GM23338 (cell line): Measurements from ENCODE around the gene CHRM5. TPM values are rescaled to one million over a fixed set of nuclear protein-coding genes. Genes with fewer than 3 reads are reported as not detected.

Experiments
- ATAC-seq: fragments of 200-7000 bp; cut with Tn5 transposase; 3 replicates; pipeline ENCODE4 v1.9.1; 2020
- DNase-seq: peaks from one replicate; pipeline ENCODE4 v3.0.0-alpha.2; 2015; ENCODE audit warnings: low spot score
- H2AFZ ChIP-seq: fragments of 200-600 bp; sonication (generic); 2 replicates; pipeline ENCODE4 v1.8.0; 2016; ENCODE audit warnings: antibody characterized with exemption, mild to moderate bottlenecking, moderate library complexity
- H3F3A ChIP-seq: fragments of 200-600 bp; sonication (generic); replicated peaks from 2 replicates; pipeline ENCODE4 v1.8.0; 2017; ENCODE audit warnings: antibody characterized with exemption, mixed run types, low read depth
- H3K27ac ChIP-seq: fragments of 200-600 bp; sonication (generic); 2 replicates; pipeline ENCODE4 v1.6.1; 2016; ENCODE audit warnings: low read depth
- H3K27me3 ChIP-seq: fragments of 200-600 bp; sonication (generic); 2 replicates; pipeline ENCODE4 v1.8.0; 2016; ENCODE audit warnings: mild to moderate bottlenecking, mixed run types, moderate library complexity; ENCODE audit not compliant: insufficient read depth
- H3K36me3 ChIP-seq: fragments of 200-600 bp; sonication (generic); 2 replicates; pipeline ENCODE4 v1.8.0; 2016; ENCODE audit warnings: mild to moderate bottlenecking; ENCODE audit not compliant: insufficient read depth
- H3K4me1 ChIP-seq: fragments of 200-600 bp; sonication (generic); 2 replicates; pipeline ENCODE4 v1.8.0; 2016; ENCODE audit warnings: mild to moderate bottlenecking, moderate library complexity; ENCODE audit not compliant: insufficient read depth
- H3K4me2 ChIP-seq: fragments of 200-600 bp; sonication (generic); 2 replicates; pipeline ENCODE4 v1.7.1; 2017; ENCODE audit warnings: mixed run types
- H3K4me3 ChIP-seq: fragments of 200-600 bp; sonication (generic); 2 replicates; pipeline ENCODE4 v1.6.1; 2016; ENCODE audit warnings: mixed run types
- H3K79me2 ChIP-seq: fragments of 200-600 bp; sonication (generic); replicated peaks from 2 replicates; pipeline ENCODE4 v1.8.0; 2017; ENCODE audit warnings: mild to moderate bottlenecking; ENCODE audit not compliant: insufficient read depth
- H3K9me2 ChIP-seq: fragments of 200-600 bp; sonication (generic); 2 replicates; pipeline ENCODE4 v1.8.0; 2017; ENCODE audit not compliant: insufficient read depth
- H4K20me1 ChIP-seq: fragments of 200-600 bp; sonication (generic); replicated peaks from 2 replicates; pipeline ENCODE4 v1.8.0; 2017; ENCODE audit warnings: mild to moderate bottlenecking; ENCODE audit not compliant: insufficient read depth
- H3K27ac Mint-ChIP-seq: 2 replicates; pipeline ENCODE4 v1.8.0; 2020; ENCODE audit warnings: inconsistent platforms, mild to moderate bottlenecking, moderate library complexity, mixed read lengths
- H3K27me3 Mint-ChIP-seq: 3 replicates; pipeline ENCODE4 v1.8.0; 2022; ENCODE audit warnings: low read depth, mild to moderate bottlenecking, moderate library complexity, mixed read lengths, inconsistent platforms; ENCODE audit not compliant: insufficient read depth, poor library complexity
- H3K36me3 Mint-ChIP-seq: 3 replicates; pipeline ENCODE4 v1.8.0; 2021; ENCODE audit warnings: low read depth, mild to moderate bottlenecking, inconsistent platforms, moderate library complexity, mixed read lengths
- H3K4me1 Mint-ChIP-seq: 3 replicates; pipeline ENCODE4 v1.8.0; 2020; ENCODE audit warnings: mild to moderate bottlenecking, inconsistent platforms, mixed read lengths
- H3K4me3 Mint-ChIP-seq: 3 replicates; pipeline ENCODE4 v1.8.0; 2021; ENCODE audit warnings: moderate library complexity, mild to moderate bottlenecking, inconsistent platforms, mixed read lengths
- H3K9me3 Mint-ChIP-seq: 3 replicates; pipeline ENCODE4 v1.8.0; 2020; ENCODE audit warnings: moderate library complexity, mild to moderate bottlenecking, inconsistent platforms, mixed read lengths
- CREB1 ChIP-seq: fragments of 250-450 bp; sonication (Bioruptor Pico); IDR thresholded peaks from 2 replicates; pipeline ENCODE4 v1.5.0; 2020; ENCODE audit warnings: low read depth, mild to moderate bottlenecking, moderate library complexity
- CTCF ChIP-seq, 2 experiments: fragments of 200-600 bp in 1 of 2; sonication (generic) in 1 of 2; conservative IDR thresholded peaks; 2 replicates each; pipeline versions ENCODE4 v1.5.1 to v1.6.1; 2016 to 2017; ENCODE audit warnings: antibody characterized with exemption in 2 of 2, low read depth in 2 of 2, mild to moderate bottlenecking in 2 of 2, moderate library complexity in 1 of 2
- ETS1 ChIP-seq: IDR thresholded peaks from 2 replicates; pipeline ENCODE4 v1.6.1; 2016; ENCODE audit warnings: antibody characterized with exemption
- EZH2 ChIP-seq: fragments of 200-600 bp; sonication (generic); IDR thresholded peaks from one replicate; pipeline ENCODE4 v1.8.0; 2017; ENCODE audit warnings: antibody characterized with exemption, mild to moderate bottlenecking, low read depth; ENCODE audit not compliant: unreplicated experiment
- EZH2phosphoT487 ChIP-seq: fragments of 200-600 bp; sonication (generic); IDR thresholded peaks from one replicate; pipeline ENCODE4 v1.8.1; 2018; ENCODE audit warnings: antibody characterized with exemption; ENCODE audit not compliant: unreplicated experiment
- JUNB ChIP-seq: IDR thresholded peaks from one replicate; pipeline ENCODE4 v1.6.1; 2016; ENCODE audit warnings: antibody characterized with exemption; ENCODE audit not compliant: unreplicated experiment
- NANOG ChIP-seq: IDR thresholded peaks from 2 replicates; pipeline ENCODE4 v1.6.1; 2016; ENCODE audit warnings: antibody characterized with exemption, borderline replicate concordance
- POLR2AphosphoS5 ChIP-seq: IDR thresholded peaks from 2 replicates; pipeline ENCODE4 v1.6.1; 2016; ENCODE audit warnings: antibody characterized with exemption, low read depth
- REST ChIP-seq: IDR thresholded peaks from one replicate; pipeline ENCODE4 v1.6.1; 2018; ENCODE audit warnings: antibody characterized with exemption; ENCODE audit not compliant: unreplicated experiment
- STAT1 ChIP-seq: IDR thresholded peaks from one replicate; pipeline ENCODE4 v1.6.1; 2016; ENCODE audit warnings: antibody characterized with exemption; ENCODE audit not compliant: unreplicated experiment
- ZNF114 ChIP-seq: fragments of 250-450 bp; sonication (Bioruptor Pico); IDR thresholded peaks from 2 replicates; pipeline ENCODE4 v1.5.0; 2020; ENCODE audit warnings: mild to moderate bottlenecking, moderate library complexity
- ZNF331 ChIP-seq: fragments of 250-450 bp; sonication (Bioruptor Pico); IDR thresholded peaks from 2 replicates; pipeline ENCODE4 v1.5.0; 2020; ENCODE audit warnings: low read depth, mild to moderate bottlenecking, moderate library complexity
- ZNF462 ChIP-seq: fragments of 250-450 bp; sonication (Bioruptor Pico); IDR thresholded peaks from 2 replicates; pipeline ENCODE4 v1.5.0; 2020; ENCODE audit warnings: mild to moderate bottlenecking, moderate library complexity
- polyA plus RNA-seq: library from polyadenylated mRNA; unstranded; fragments of >200 nt; fragmentation: Nextera tagmentation; extraction: Ambion mirVana; gene quantifications from 2 replicates; pipeline ENCODE4 v1.2.1, GENCODE V29; 2016
- total RNA-seq: library from RNA; depleted of rRNA; stranded (reverse); fragments of >200 nt; shearing (Covaris generic); gene quantifications from 2 replicates; pipeline ENCODE4 v1.2.3, GENCODE V29; 2014

Gene CHRM5
- total and polyA plus RNA-seq, 2 experiments from 2014 or later: not detected

GRCh38 chr15:33941279-33942063 lies 26.8 kb upstream of the CHRM5 start:
- H3K4me3 ChIP-seq: no peak overlapping the region
- H3K79me2 ChIP-seq: no peaks in the 10 kb centered on the region
- no peak overlapping the region for H2AFZ ChIP-seq
- ATAC-seq (no peak), DNase-seq (no peak)
- H3K27ac ChIP-seq: no peak overlapping the region
- no peak overlapping the region for H3K27ac Mint-ChIP-seq
- no peak overlapping the region for H3K4me2 ChIP-seq
- H3F3A ChIP-seq: no peaks in the 10 kb centered on the region
- H3K9me2 ChIP-seq: no peaks in the 10 kb centered on the region
- H3K36me3 Mint-ChIP-seq: 0 out of 3 replicates have a peak, but pooled peaks cover 2% of the 10 kb centered on the region
- no peak for TF ChIP-seq STAT1
- TF ChIP-seq CTCF (conservative IDR thresholded peaks at IDR 0.05; ENCODE audit: low read depth in 2 of 2): no peak
- TF ChIP-seq ZNF331 (CRISPR knock-in tag): no peak
- TF ChIP-seq ETS1: no peak
- TF ChIP-seq POLR2AphosphoS5: no peak
- TF ChIP-seq JUNB: no peak
- no peak for TF ChIP-seq ZNF462 (CRISPR knock-in tag)
- TF ChIP-seq NANOG: no peak
- TF ChIP-seq ZNF114 (CRISPR knock-in tag): no peak
- no peak for TF ChIP-seq REST
- no peak for TF ChIP-seq EZH2phosphoT487
- no peak for TF ChIP-seq EZH2
- no peak for TF ChIP-seq CREB1 (CRISPR knock-in tag)
- no peaks in the 10 kb centered on the region for H4K20me1 ChIP-seq
- H3K36me3 ChIP-seq: no peaks in the 10 kb centered on the region
- no peaks in the 10 kb centered on the region for H3K4me1 ChIP-seq
- no peaks in the 10 kb centered on the region for H3K4me1 Mint-ChIP-seq
- H3K9me3 Mint-ChIP-seq: no peaks in the 10 kb centered on the region
- peaks cover 5% of the 10 kb centered on the region for H3K27me3 Mint-ChIP-seq
- no peak overlapping the region for H3K4me3 Mint-ChIP-seq
- H3K27me3 ChIP-seq: no peaks in the 10 kb centered on the region
